Transverse colon (tissue), 4 donors: ENCODE data around the gene PPARGC1A. TPM values are rescaled to one million over a fixed set of nuclear protein-coding genes. Genes with fewer than 3 reads are reported as not detected.
A peak's percentile ranks its signal among the peaks of the same experiment; 100 is the strongest.

Experiments used
- DNase-seq: peaks from one replicate; pipeline ENCODE4 v3.0.0-alpha.2; 2019
- H3K27ac ChIP-seq, 4 donors: fragments of 200-600 bp; sonication (generic); 2 replicates each; pipeline ENCODE4 v1.5.1; 2016 to 2018; ENCODE audit warnings: inconsistent platforms in 4 of 4
- H3K27me3 ChIP-seq: fragments of 200-600 bp; sonication (generic); 2 replicates; pipeline ENCODE4 v1.5.1; 2017; ENCODE audit warnings: inconsistent platforms
- H3K36me3 ChIP-seq, 4 donors: fragments of 200-600 bp; sonication (generic); 2 replicates each; pipeline ENCODE4 v1.5.1; 2017 to 2019; ENCODE audit warnings: inconsistent platforms in 4 of 4
- H3K4me1 ChIP-seq, 4 donors: fragments of 200-600 bp; sonication (generic); 2 replicates each; pipeline ENCODE4 v1.5.1; 2017 to 2020; ENCODE audit warnings: inconsistent platforms in 4 of 4
- H3K4me3 ChIP-seq, 4 donors: fragments of 200-600 bp; sonication (generic); 1 replicate in 1 of 4; 2 replicates in 3 of 4; pipeline versions ENCODE4 v1.5.1 to v1.6.1; 2017 to 2019; ENCODE audit warnings: inconsistent platforms in 4 of 4
- H3K9me3 ChIP-seq, 2 donors: fragments of 200-600 bp; sonication (generic); 2 replicates each; pipeline ENCODE4 v1.5.1; 2017 to 2019; ENCODE audit warnings: inconsistent platforms in 2 of 2
- CTCF ChIP-seq, 5 experiments: fragments of 200-600 bp in 3 of 5; fragments of 450-650 bp in 2 of 5; sonication (generic) in 3 of 5; IDR thresholded peaks; 1 replicate in 2 of 5; 2 replicates in 3 of 5; pipeline ENCODE4 v1.5.1; 2016 to 2017; ENCODE audit warnings: antibody characterized with exemption in 5 of 5, inconsistent platforms in 3 of 5, mild to moderate bottlenecking in 2 of 5, moderate library complexity in 1 of 5
- EP300 ChIP-seq: sonication (generic); formaldehyde crosslinking; IDR thresholded peaks from one replicate; pipeline ENCODE4 v1.6.1; 2017; ENCODE audit warnings: antibody characterized with exemption, low read depth
- POLR2A ChIP-seq: fragments of 450-650 bp; IDR thresholded peaks from one replicate; pipeline ENCODE4 v1.6.1; 2016; ENCODE audit warnings: antibody characterized with exemption, mild to moderate bottlenecking, moderate library complexity
- POLR2AphosphoS5 ChIP-seq, 3 donors: sonication (generic); formaldehyde crosslinking; IDR thresholded peaks; one replicate each; pipeline ENCODE4 v1.6.1; 2016; ENCODE audit warnings: antibody characterized with exemption in 3 of 3
- WGBS, 2 donors: methylation state at CpG; one replicate each; pipeline ENCODE4 v1.1.5; 2018; ENCODE audit warnings: low coverage in 1 of 2; 5-methylcytosine and 5-hydroxymethylcytosine counted together
- in situ Hi-C, 4 donors: fragments of 200-750 bp; cut with MboI; loops; one replicate each; pipeline versions ENCODE4 v1.15.0 to v1.15.1; 2017; ENCODE audit warnings: low sequenced_read_pairs in 3 of 4, low pct_ligation_motif_present in 1 of 4, low pct_unique_long_range_greater_than_20kb in 1 of 4
- intact Hi-C: fragments of 100-400 bp; cut with DNase I; formaldehyde crosslinking; loops from one replicate; pipeline ENCODE4 v1.15.1; 2023; ENCODE audit warnings: low total_unique reads
- total RNA-seq, 4 donors: library from RNA; depleted of rRNA; stranded (reverse); fragments of >200 nt; gene quantifications; one replicate each; pipeline ENCODE4 v1.1.0, GENCODE V29; 2016

PPARGC1A gene
- total RNA-seq, 4 donors from 2014 or later: 63.7 to 4,431 (median 108) TPM

- Histone ChIP-seq H3K27me3 (no peaks in the 10 kb centered on the region), H3K4me3 (no peak overlapping the region), H3K36me3 (no peaks in the 10 kb centered on the region), H3K9me3 (no peaks in the 10 kb centered on the region), H3K27ac (peak overlapping the region in 3 of 4 donors; percentile 66 to 69 (median 67)), H3K4me1 (peaks cover 0 to 22% (median 7%) of the 10 kb centered on the region in 4 donors)
- peak; percentile 34 for DNase-seq
- in situ Hi-C loops (no loop called here), intact Hi-C loops (no loop called here)
- TF ChIP-seq POLR2AphosphoS5 (IDR thresholded peaks at IDR 0.05): peak in 2 of 3 donors; percentile 25 to 30
- TF ChIP-seq EP300: no peak
- 72 to 81% methylated on average over 6 to 10 of the region's 10 CpGs for WGBS, 2 donors
These were observed 41.1 kb upstream of the PPARGC1A start for GRCh38 chr4:23930750-23931488.

- DNase-seq: no peak
- no peak overlapping the region for H3K4me3 ChIP-seq
- no peak overlapping the region for H3K27ac ChIP-seq
- TF ChIP-seq CTCF (IDR thresholded peaks at IDR 0.05) (no peak), EP300 (no peak)
- H3K27me3 ChIP-seq: no peaks in the 10 kb centered on the region
- peaks cover 0 to 22% (median 7%) of the 10 kb centered on the region in 4 donors for H3K4me1 ChIP-seq
- in situ Hi-C loops (no loop called here), intact Hi-C loops (no loop called here)
- WGBS, 2 donors: 82 to 84% methylated on average over 3 of the region's 3 CpGs
- H3K36me3 ChIP-seq: no peaks in the 10 kb centered on the region
- no peaks in the 10 kb centered on the region for H3K9me3 ChIP-seq
These were observed 39.4 kb upstream of the PPARGC1A start for GRCh38 chr4:23929248-23929647.

GRCh38 chr4:23924556-23924955 lies 34.7 kb upstream of the PPARGC1A start:
- Histone ChIP-seq H3K27me3 (no peaks in the 10 kb centered on the region), H3K27ac (no peak overlapping the region), H3K36me3 (no peaks in the 10 kb centered on the region), H3K4me3 (no peak overlapping the region), H3K4me1 (no peaks in the 10 kb centered on the region), H3K9me3 (no peaks in the 10 kb centered on the region)
- no peak for DNase-seq
- in situ Hi-C loops (no loop called here), intact Hi-C loops (no loop called here)
- TF ChIP-seq EP300 (no peak), CTCF (IDR thresholded peaks at IDR 0.05) (no peak), POLR2A (no peak), POLR2AphosphoS5 (IDR thresholded peaks at IDR 0.05) (no peak)
- WGBS, 2 donors: 92 to 99% methylated on average over 4 of the region's 4 CpGs

GRCh38 chr4:23923840-23924239 lies 34.0 kb upstream of the PPARGC1A start:
- in situ Hi-C loops: no loop called here
- intact Hi-C loops: no loop called here

More at GRCh38 chr4:23923840-23924239, 34.0 kb upstream of the PPARGC1A start:
- DNase-seq: no peak
- Histone ChIP-seq H3K36me3 (no peaks in the 10 kb centered on the region), H3K9me3 (no peaks in the 10 kb centered on the region), H3K27me3 (no peaks in the 10 kb centered on the region), H3K27ac (no peak overlapping the region), H3K4me3 (no peak overlapping the region), H3K4me1 (no peaks in the 10 kb centered on the region)
- TF ChIP-seq CTCF (IDR thresholded peaks at IDR 0.05) (peak in 1 of 5 experiments; percentile 24), POLR2A (no peak)
